Measurements from ENCODE around the gene CRTC2.
A peak's percentile ranks its signal among the peaks of the same experiment; 100 is the strongest.

Gene CRTC2

GRCh38 chr1:153951183-153951582 is 7.2 kb downstream of the CRTC2 start:
- no peak overlapping the region for H3K27ac ChIP-seq (ENCODE audit: low read length)
- H3K27me3 ChIP-seq (ENCODE audit: control insufficient read depth, insufficient read depth, low read length) = no peaks in the 10 kb centered on the region
- no peak for DNase-seq (ENCODE audit: low read depth, low spot score)
- no peaks in the 10 kb centered on the region for H3K9me3 ChIP-seq (ENCODE audit: control insufficient read depth, insufficient read depth, low read length)
- no CpG with 5 or more reads among the region's 11 CpGs for WGBS (ENCODE audit: insufficient coverage, insufficient read length)
- no peak overlapping the region for H3K4me3 ChIP-seq (ENCODE audit: low read length)
- no peaks in the 10 kb centered on the region for H3K4me1 ChIP-seq (ENCODE audit: control insufficient read depth, insufficient read depth, low read length)
- peaks cover 27% of the 10 kb centered on the region for H3K36me3 ChIP-seq (ENCODE audit: control insufficient read depth, insufficient read depth, low read length)

DNA sequence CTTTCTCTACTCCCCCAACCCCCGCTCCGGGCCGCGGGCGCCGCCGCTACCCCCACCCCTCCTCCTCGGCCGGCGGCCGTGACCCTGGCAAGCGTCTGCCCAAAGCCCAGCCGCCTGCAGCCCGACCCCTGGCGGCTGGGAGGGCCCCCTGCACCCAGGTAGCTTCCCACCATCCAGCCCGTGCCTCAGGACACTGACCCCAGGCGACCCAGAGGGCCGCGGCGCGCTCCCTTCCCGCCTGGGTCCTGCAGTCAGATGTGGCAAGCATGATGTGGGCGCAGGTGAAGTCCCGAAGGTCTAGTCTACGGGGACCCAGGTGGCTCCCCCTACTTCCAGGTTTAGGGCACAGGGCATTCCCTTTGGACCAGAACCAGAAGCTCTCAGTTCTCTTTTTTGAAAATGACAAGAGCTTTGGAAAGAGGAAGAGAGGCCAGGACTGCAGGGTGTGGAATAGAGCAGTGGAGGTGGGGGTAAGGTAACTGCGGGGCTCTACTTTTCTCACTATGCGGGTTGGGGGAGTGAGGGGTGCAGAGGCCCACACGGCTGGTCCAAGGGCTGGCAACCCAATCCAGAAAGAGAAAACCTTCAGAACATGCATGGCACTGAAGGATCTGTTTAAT is 11.7 kb downstream of the CRTC2 start, which contains the start of gene DENND4B:
Gene DENND4B (minus strand): TSS at position 97 of the 620 bp plus-strand sequence. CDS start 2,344 bp downstream, outside the sequence.
- Histone ChIP-seq H3K9me3 (ENCODE audit: control insufficient read depth, insufficient read depth, low read length) (no peaks in the 10 kb centered on the region), H3K4me1 (ENCODE audit: control insufficient read depth, insufficient read depth, low read length) (peaks cover 3% of the 10 kb centered on the region), H3K27ac (ENCODE audit: low read length) (no peak within 1 kb of the TSS), H3K27me3 (ENCODE audit: control insufficient read depth, insufficient read depth, low read length) (no peaks in the 10 kb centered on the region), H3K4me3 (ENCODE audit: low read length) (peak within 1 kb of the TSS; percentile 93), H3K36me3 (ENCODE audit: control insufficient read depth, insufficient read depth, low read length) (peaks cover 26% of the 10 kb centered on the region)
- no peak for DNase-seq (ENCODE audit: low read depth, low spot score)
- no CpG with 5 or more reads among the region's 28 CpGs for WGBS (ENCODE audit: insufficient coverage, insufficient read length)

DNA sequence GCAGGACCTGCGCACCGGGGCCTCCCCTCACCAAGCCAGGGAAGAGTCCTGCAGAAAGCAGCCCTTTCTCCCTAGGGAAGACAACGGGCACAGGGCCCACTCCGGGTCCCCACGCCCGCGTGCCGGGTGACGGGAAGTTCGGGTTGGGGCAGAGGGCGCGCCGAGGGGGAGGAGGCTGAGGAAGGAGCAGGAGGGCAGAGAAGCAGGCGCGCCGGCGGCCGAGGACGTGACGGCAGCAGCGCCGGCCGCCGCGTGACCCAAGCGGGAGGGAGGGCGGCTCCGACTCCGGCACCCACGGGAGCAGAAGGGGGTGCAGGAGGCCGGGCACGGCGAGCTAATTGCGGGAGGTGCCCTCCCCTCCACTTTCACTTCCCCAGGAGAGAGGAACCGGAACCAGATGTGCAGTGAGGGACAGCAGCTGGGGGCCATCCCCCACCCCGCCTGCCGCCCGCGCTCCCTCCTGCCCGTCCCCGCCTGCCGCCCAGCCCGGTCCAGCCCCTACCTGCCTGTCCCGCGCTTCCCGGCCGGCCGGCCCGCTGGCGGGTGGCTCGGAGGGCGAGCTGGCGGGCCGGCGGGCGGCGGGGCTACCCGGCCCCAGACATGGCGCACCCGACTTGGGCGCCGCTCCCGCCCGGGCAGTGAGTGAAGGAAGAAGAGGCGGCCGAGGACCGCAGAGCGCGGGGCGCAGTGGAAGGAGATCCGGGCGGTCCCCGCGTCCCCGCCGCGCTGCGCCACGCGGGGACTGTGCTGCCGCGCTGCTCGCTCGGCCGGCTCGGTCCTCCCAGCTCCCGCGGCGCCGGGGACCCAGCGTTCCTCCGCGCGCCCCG is 12.4 kb downstream of the CRTC2 start:
- Histone ChIP-seq H3K4me1 (ENCODE audit: control insufficient read depth, insufficient read depth, low read length) (peaks cover 3% of the 10 kb centered on the region), H3K36me3 (ENCODE audit: control insufficient read depth, insufficient read depth, low read length) (peaks cover 22% of the 10 kb centered on the region), H3K9me3 (ENCODE audit: control insufficient read depth, insufficient read depth, low read length) (no peaks in the 10 kb centered on the region), H3K27ac (ENCODE audit: low read length) (no peak overlapping the region), H3K27me3 (ENCODE audit: control insufficient read depth, insufficient read depth, low read length) (no peaks in the 10 kb centered on the region), H3K4me3 (ENCODE audit: low read length) (peak overlapping the region; percentile 93)
- no peak for DNase-seq (ENCODE audit: low read depth, low spot score)
- WGBS (ENCODE audit: insufficient coverage, insufficient read length) = no CpG with 5 or more reads among the region's 95 CpGs

GRCh38 chr1:153945131-153945794 is 13.1 kb downstream of the CRTC2 start:
- Histone ChIP-seq H3K4me1 (ENCODE audit: control insufficient read depth, insufficient read depth, low read length) (peaks cover 3% of the 10 kb centered on the region), H3K9me3 (ENCODE audit: control insufficient read depth, insufficient read depth, low read length) (no peaks in the 10 kb centered on the region), H3K36me3 (ENCODE audit: control insufficient read depth, insufficient read depth, low read length) (peaks cover 28% of the 10 kb centered on the region), H3K4me3 (ENCODE audit: low read length) (peak overlapping the region; percentile 93), H3K27ac (ENCODE audit: low read length) (no peak overlapping the region), H3K27me3 (ENCODE audit: control insufficient read depth, insufficient read depth, low read length) (no peaks in the 10 kb centered on the region)
- no peak for DNase-seq (ENCODE audit: low read depth, low spot score)
- WGBS (ENCODE audit: insufficient coverage, insufficient read length) = no CpG with 5 or more reads among the region's 12 CpGs

- H3K9me3 ChIP-seq (ENCODE audit: control insufficient read depth, insufficient read depth, low read length) = no peaks in the 10 kb centered on the region
- no peak for DNase-seq (ENCODE audit: low read depth, low spot score)
- H3K4me1 ChIP-seq (ENCODE audit: control insufficient read depth, insufficient read depth, low read length) = peaks cover 3% of the 10 kb centered on the region
- WGBS (ENCODE audit: insufficient coverage, insufficient read length) = no CpG with 5 or more reads among the region's 3 CpGs
- no peaks in the 10 kb centered on the region for H3K27me3 ChIP-seq (ENCODE audit: control insufficient read depth, insufficient read depth, low read length)
- no peak overlapping the region for H3K4me3 ChIP-seq (ENCODE audit: low read length)
- peaks cover 28% of the 10 kb centered on the region for H3K36me3 ChIP-seq (ENCODE audit: control insufficient read depth, insufficient read depth, low read length)
- H3K27ac ChIP-seq (ENCODE audit: low read length) = no peak overlapping the region
Measured at GRCh38 chr1:153944827-153945117, 13.6 kb downstream of the CRTC2 start.

DNA sequence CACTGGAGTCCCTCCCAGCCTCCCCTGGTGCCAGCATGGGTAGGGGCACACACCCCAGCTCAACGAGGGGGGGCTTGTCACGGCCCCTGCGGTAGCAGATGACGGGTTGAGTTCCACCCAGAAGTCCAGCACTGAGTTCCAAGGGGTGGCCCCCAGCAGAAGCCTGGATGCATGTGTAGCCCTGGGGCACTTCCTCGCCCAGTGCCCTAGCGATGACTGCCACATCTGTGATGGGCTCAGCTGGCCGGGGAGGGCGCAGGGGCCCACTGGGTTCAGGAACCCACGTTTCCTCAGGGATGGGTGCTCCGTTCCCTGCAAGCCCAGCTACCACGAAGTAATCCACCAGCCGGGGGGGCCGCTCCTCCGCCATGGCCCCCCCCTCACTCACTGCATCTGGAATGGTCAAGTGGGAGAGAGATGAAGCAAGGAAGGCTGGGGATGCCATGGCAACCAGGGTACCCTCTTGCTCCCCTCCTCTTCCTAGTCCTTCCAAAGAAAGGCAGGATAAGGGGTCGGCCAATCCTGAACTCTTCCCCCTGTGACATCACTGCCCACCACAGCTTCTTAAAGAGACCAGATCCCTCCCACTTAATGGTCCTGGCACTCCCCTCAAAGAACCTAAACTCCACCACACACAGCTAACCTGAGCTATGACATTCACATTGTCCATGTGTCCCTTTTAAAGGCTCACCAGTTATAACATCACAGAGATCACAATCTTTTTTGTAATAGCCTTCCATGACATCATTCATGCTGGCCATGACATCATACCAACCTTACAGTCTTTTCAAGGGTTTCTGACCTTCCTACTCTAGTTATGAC is 14.2 kb downstream of the CRTC2 start:
- Histone ChIP-seq H3K27me3 (ENCODE audit: control insufficient read depth, insufficient read depth, low read length) (no peaks in the 10 kb centered on the region), H3K9me3 (ENCODE audit: control insufficient read depth, insufficient read depth, low read length) (no peaks in the 10 kb centered on the region), H3K36me3 (ENCODE audit: control insufficient read depth, insufficient read depth, low read length) (peaks cover 31% of the 10 kb centered on the region), H3K4me1 (ENCODE audit: control insufficient read depth, insufficient read depth, low read length) (peaks cover 3% of the 10 kb centered on the region), H3K27ac (ENCODE audit: low read length) (no peak overlapping the region), H3K4me3 (ENCODE audit: low read length) (no peak overlapping the region)
- no peak for DNase-seq (ENCODE audit: low read depth, low spot score)
- WGBS (ENCODE audit: insufficient coverage, insufficient read length) = no CpG with 5 or more reads among the region's 15 CpGs

DNA sequence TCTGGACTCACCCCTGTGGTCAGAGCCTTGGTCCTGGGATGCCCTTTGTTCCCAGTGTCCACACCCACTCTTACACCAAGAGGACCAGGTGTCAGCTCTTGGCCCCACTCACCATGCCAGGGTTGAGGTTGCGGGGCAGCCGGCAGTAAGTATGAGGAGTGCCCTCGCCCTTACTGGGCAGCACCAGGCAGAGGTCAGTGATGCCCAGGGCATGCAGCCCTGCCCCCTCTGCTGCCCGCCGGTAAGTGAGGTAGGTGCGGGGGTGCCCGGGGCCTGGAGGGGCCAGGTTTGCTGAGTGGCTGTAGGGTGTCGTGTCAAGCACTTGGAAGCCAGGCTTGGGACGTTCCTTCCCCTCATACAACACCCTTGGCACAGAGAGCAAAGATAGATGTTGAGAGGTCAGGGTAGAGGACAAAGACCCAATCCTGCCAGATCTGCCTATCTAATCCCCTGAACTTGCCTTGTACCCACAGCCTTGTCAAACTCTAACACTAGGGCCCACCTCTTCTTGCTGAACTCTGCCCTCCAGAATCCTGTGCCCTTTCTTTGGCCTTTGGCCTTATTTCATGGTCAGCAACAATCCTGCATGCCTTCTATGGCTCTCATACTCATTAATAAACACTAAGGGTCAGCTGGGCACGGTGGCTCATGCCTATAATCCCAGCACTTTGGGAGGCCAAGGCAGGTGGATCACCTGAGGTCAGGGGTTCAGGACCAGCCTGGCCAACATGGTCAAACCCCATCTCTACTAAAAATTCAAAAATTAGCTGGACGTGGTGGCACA is 15.5 kb downstream of the CRTC2 start:
- no peak overlapping the region for H3K27ac ChIP-seq (ENCODE audit: low read length)

DNA sequence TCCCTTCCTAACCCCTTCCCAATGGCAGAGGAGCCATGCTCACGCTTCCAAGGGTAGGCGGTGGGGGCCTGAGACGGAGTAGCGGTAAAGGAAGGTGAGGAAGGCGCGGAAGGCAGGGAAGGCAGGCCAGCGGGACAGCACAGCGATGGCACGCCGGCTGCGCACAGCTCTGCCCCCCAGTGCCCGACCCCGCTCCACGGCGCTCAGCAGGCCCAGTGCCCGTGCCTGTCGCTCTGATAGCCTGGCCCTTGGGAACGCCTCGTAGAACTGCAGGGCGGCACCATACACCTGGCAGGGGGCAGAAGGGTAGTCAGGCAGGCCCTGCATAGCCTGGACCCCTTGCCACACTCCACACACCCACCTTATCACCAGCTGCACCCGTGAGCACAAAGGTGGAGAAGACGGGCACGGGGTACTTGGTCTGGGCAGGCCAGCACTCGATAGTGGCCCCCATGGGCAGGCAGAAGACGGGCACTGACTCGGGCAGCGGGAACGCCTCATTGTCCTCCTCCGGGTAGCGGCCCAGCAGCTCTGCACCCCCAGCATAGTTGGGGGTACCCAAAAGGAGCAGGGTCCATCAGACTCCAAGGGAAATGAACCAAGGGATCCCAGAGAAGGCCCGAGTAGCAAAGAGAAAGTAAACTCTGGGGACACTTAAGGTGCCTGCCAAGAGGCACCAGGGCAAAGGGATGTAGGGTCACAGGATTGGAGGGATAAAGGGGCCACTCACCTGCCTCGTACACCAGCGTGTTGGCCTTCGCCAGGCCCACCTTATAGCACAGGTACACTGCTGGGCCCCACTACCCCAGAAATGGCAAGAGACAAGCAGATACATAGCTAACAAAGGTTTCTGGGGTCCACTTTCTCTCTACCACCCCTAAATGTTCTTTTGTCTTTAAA is 16.3 kb downstream of the CRTC2 start:
- H3K36me3 ChIP-seq (ENCODE audit: control insufficient read depth, insufficient read depth, low read length) = peaks cover 30% of the 10 kb centered on the region
- no peaks in the 10 kb centered on the region for H3K9me3 ChIP-seq (ENCODE audit: control insufficient read depth, insufficient read depth, low read length)
- H3K27me3 ChIP-seq (ENCODE audit: control insufficient read depth, insufficient read depth, low read length) = no peaks in the 10 kb centered on the region
- peaks cover 3% of the 10 kb centered on the region for H3K4me1 ChIP-seq (ENCODE audit: control insufficient read depth, insufficient read depth, low read length)
- H3K4me3 ChIP-seq (ENCODE audit: low read length) = no peak overlapping the region
- H3K27ac ChIP-seq (ENCODE audit: low read length) = no peak overlapping the region
- DNase-seq (ENCODE audit: low read depth, low spot score) = no peak
- WGBS (ENCODE audit: insufficient coverage, insufficient read length) = no CpG with 5 or more reads among the region's 34 CpGs

More for the DNA sequence above, 15.5 kb downstream of the CRTC2 start:
- WGBS (ENCODE audit: insufficient coverage, insufficient read length) = no CpG with 5 or more reads among the region's 11 CpGs
- H3K27me3 ChIP-seq (ENCODE audit: control insufficient read depth, insufficient read depth, low read length) = no peaks in the 10 kb centered on the region
- no peaks in the 10 kb centered on the region for H3K9me3 ChIP-seq (ENCODE audit: control insufficient read depth, insufficient read depth, low read length)
- no peak overlapping the region for H3K4me3 ChIP-seq (ENCODE audit: low read length)
- peaks cover 3% of the 10 kb centered on the region for H3K4me1 ChIP-seq (ENCODE audit: control insufficient read depth, insufficient read depth, low read length)
- no peak for DNase-seq (ENCODE audit: low read depth, low spot score)
- peaks cover 24% of the 10 kb centered on the region for H3K36me3 ChIP-seq (ENCODE audit: control insufficient read depth, insufficient read depth, low read length)

GRCh38 chr1:153940756-153941155 is 17.7 kb downstream of the CRTC2 start:
- no CpG with 5 or more reads among the region's 8 CpGs for WGBS (ENCODE audit: insufficient coverage, insufficient read length)

More at GRCh38 chr1:153940756-153941155, 17.7 kb downstream of the CRTC2 start:
- no peaks in the 10 kb centered on the region for H3K27me3 ChIP-seq (ENCODE audit: control insufficient read depth, insufficient read depth, low read length)
- peaks cover 42% of the 10 kb centered on the region for H3K36me3 ChIP-seq (ENCODE audit: control insufficient read depth, insufficient read depth, low read length)
- H3K27ac ChIP-seq (ENCODE audit: low read length) = no peak overlapping the region
- no peak overlapping the region for H3K4me3 ChIP-seq (ENCODE audit: low read length)
- no peaks in the 10 kb centered on the region for H3K9me3 ChIP-seq (ENCODE audit: control insufficient read depth, insufficient read depth, low read length)
- DNase-seq (ENCODE audit: low read depth, low spot score) = no peak
- H3K4me1 ChIP-seq (ENCODE audit: control insufficient read depth, insufficient read depth, low read length) = peaks cover 3% of the 10 kb centered on the region
